Peyer's patch (tissue), 4 donors: Measurements from ENCODE around the gene ANP32E.

Experiments
- CTCF ChIP-seq, 6 experiments: fragments of 450-650 bp in 4 of 6; fragments of 200-600 bp in 2 of 6; sonication (generic) in 1 of 6; IDR thresholded peaks; one replicate each; pipeline ENCODE4 v1.5.1; 2017 to 2019; ENCODE audit warnings: antibody characterized with exemption in 6 of 6, mild to moderate bottlenecking in 3 of 6, moderate library complexity in 1 of 6
- POLR2A ChIP-seq, 2 donors: fragments of 450-650 bp; IDR thresholded peaks; one replicate each; pipeline ENCODE4 v1.5.1; 2017; ENCODE audit warnings: antibody characterized with exemption in 2 of 2, mild to moderate bottlenecking in 2 of 2, moderate library complexity in 2 of 2

GRCh38 chr1:150267896-150268295, 32.0 kb upstream of the ANP32E start:
- no peak for TF ChIP-seq POLR2A (IDR thresholded peaks at IDR 0.05)
- TF ChIP-seq CTCF (IDR thresholded peaks at IDR 0.05): no peak
